NCI-H146 treated with DMSO at 0.1 percent for 48 hours (cell line): ENCODE results near the gene PTPRE.
"Not testable (repeated sequence)": the region's sequence is repeated elsewhere in the genome, so short reads cannot be mapped to it uniquely, and the experiment has no call there.

Experiments
- DNase-seq: peaks from one replicate; lab custom pipeline; 2025; ENCODE audit not compliant: unreplicated experiment; lab: John Stamatoyannopoulos, UW

The PTPRE gene

GRCh38 chr10:128087146-128087883 is 180.4 kb downstream of the PTPRE start:
- no peak for DNase-seq

DNA sequence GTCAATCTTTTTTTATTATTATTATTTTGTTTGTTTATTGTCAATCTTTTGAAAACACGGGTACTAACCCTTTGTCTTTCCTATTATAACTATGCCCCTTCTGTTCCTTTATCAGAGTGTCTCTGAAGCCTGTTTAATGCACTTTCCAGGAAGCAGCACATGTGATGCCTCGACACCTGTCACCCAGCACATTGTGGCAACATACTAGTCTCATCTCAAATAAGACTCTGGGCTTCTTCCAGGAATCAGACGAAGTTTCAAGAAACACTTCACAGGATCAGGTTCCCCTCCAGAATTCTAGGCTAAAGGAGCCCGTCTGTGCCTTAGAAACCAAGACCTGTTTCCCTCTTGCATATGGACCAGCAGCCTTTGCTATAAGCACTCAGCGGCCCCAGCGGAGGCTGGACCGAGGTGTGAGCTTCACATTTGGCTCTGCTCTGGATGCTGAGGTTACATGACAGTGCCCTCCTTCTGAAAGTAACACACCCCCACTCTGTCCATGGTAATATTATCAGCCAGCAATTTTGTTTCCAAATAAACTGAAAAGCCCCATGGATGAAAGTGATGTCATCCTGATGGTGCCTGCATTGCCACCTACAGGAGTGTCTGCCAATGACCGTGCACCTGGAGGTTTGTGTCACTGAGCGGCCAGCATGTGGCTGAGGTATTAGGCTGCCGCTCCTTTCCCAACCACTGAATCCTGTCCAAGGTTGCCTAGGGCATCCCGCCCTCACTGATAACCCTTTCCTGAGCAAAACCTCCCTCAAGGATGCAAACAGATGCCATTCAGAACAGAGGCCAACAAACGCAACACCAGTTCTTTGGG is 181.2 kb downstream of the PTPRE start:
- no peak for DNase-seq

DNA sequence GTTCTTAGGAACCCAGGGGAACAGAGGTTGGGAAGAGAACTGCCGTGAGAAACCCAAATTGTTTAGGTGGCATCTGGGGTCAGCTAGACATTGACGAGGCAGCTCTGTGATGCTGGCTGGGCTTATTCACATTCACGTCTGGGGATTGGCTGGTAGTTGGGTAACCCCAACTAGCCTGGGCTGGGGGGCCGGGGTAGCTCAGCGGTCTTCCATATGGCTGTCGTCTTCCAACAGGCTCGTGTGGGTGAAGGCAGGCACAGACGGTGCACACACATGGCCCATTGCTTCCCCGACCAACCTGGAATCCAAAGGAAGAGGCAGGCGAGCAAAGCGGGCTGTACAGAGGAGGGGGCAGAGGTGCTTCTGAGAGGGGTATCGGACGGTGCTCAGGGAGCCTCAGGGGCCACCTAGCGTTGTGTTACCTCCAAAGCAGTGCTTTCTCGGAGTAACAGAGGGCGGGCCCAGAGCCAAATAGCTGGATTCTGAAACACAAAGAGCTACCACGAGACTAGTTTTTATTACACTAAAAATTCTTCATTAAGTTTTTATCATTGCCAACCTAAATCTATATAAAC is 184.8 kb downstream of the PTPRE start:
- no peak for DNase-seq

- DNase-seq = no peak
Observed at GRCh38 chr10:128092454-128092853, 185.6 kb downstream of the PTPRE start.

- not testable (repeated sequence) for DNase-seq
Observed at GRCh38 chr10:128094596-128094995, 187.7 kb downstream of the PTPRE start.

DNA sequence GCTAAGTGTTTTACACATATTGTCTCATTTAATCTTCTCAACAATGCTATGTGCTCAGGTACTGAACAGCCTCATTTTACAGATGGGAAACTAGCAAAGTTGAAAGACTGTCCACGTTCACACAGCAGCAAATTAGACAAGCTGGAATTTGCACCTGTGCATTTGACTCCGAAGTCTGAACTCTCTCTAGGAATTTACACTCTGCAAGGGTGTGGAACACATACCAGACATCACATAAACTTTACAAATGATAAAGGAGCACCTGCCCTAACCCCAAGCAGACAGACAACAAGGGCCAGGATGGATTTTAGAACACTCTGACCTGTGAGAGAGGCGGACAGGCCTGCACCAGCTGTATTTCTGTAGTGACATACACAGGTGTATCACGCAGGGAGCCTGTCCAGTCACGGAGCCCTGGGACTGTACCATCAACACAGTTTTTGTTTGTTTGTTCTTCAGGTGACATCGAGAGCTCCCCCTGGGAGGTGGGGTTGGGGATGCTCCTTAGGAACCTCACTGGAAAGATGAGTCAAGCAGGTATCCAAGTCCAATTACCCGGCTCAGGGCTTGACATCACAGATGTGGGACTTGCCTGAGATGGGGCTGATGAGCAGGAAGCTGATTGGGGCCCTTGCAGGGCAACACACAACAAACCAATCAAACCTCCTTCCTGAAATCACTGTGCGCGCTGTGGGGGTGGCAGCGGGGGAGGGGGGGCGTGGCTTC is 188.3 kb downstream of the PTPRE start:
- DNase-seq = no peak

DNA sequence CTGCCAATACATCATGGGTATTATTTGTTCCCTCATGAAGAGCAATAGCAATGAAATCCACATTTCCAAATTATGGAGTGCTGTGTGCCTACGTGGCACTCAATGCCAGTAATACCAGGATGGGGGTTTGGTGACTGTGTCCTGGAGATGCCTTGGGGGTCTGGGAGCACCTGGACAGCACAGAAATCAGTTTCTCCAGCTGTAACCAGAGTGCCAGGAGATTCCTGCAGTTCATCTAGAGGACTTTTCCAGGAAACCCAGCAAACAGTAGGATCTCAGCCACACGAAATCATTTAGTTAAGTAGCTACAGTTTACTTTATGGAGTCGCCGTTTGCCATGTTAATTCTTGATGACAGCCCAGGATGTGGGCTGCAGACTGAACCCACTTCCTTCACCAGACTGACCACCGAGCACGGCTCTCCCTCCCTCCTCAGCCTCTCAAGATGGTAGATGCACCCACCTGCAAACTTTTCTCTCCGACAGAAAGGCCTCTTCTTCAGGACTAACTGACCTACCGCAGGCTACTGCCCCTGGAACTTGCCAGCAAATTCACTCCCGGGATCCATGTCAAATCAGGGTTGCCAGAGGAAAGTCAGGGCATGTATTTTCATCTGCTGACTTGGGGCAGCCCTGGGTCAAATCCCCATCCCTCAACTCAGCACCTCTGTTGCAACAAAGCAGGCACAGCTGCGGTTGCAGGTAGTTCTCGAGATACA is 189.0 kb downstream of the PTPRE start:
- no peak for DNase-seq

- DNase-seq = no peak
Observed at GRCh38 chr10:128096486-128097199, 189.7 kb downstream of the PTPRE start.

GRCh38 chr10:128097783-128098182 is 190.9 kb downstream of the PTPRE start:
- no peak for DNase-seq

DNA sequence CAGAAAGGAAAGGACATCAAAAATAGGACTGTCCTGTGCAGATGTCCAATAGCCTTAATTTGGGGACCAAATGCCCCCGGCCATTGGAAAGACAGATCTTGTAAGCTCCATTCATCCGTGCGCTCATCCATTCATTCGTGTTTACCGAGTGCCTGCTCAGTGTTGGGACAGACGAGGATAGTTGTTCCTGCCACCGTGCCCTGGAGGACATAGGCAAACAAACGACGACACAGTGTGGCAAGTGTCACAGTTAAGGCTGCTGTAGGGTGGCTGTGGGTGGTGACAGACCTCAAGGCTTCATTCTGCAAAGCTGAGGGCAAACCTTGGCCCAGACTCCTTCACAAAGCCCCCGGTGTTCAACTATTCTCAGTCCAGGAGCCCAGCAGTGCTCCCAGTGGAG is 191.7 kb downstream of the PTPRE start:
- DNase-seq = no peak

DNA sequence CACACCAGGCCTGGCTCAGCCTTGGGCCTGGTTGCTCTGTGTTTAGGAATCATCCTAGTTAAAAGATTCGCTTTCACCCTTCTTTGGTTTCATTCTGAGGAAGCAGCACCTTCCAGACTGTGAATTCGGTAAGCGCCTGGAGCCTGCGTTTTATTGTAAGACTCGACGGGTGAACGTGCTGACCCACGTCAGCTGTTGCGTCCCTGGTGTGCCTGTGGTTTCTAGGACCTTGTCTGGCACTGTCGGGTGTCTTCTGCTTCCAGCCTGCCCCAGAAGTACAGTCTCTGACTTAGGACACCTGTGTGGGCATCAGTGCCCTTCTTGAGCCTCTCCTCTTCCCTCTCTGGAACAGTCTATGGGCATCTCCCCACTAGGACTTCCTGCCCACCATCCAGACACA is 193.0 kb downstream of the PTPRE start:
- no peak for DNase-seq

GRCh38 chr10:128101901-128102300 is 195.0 kb downstream of the PTPRE start:
- DNase-seq = no peak

- no peak for DNase-seq
Observed at GRCh38 chr10:128102480-128103228, 195.8 kb downstream of the PTPRE start.

DNA sequence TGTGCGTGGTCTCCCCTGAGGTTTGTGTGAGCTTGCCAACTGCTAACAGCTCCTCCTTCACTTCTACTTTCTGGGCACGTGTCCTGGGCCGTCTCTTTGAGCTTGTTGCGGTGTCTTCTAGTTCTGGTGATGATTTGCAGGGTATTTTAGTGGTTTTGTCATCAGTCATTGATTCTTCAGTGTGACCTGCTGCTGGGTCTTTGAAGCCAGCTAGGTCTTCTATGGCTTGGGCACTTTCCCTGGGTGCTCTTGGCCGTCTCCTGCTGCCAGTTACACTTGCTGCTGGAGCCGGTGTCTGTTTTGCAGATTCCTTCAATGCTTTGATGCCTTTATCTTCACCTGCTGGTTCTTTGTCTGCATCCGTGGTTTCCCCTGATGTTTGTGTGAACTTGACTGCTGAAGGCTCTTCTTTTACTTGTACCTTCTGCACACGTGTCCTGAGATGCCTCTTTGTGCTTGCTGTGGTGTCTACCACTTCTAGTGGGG is 196.4 kb downstream of the PTPRE start:
- no peak for DNase-seq

DNA sequence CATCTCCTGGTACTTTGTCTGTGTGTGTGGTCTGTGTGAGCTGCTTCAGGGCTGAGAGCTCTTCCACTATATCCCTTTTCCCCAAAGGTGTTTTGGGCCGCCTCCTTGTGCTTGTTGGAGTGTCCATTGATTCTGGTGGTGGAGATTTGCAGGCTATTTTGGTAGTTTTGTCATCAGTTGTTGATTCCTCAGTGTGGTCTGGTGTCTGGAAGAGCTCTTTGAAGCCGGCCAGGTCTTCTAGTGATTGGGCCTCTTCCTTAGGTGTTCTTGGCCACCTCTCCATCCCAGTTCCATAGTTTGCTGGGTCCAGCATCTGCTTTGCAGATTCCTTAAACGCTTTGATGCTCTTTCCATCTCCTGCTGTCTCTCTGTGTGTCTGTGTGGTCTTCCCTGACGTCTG is 198.5 kb downstream of the PTPRE start:
- DNase-seq = no peak

DNA sequence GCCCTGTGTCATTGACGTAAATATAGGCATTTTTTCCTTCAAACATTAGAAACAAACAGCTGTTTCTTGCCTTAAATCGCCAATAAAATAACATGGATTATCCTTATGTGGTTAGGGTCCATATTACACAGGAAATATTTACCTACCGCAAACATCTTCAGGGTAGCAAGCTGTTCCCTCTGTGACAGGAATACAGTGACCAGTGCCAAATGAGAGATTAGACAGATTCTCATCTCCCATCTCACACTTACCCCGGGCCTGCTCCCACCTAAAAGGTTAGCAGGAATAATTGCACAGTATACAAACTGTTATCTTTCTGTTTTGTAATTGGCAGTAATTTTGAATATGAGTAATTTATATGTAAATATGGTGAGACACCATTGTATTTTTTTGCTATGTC is 202.8 kb downstream of the PTPRE start:
- DNase-seq = peak; percentile 29

- DNase-seq = no peak
Observed at GRCh38 chr10:128110339-128110738, 203.4 kb downstream of the PTPRE start.

DNA sequence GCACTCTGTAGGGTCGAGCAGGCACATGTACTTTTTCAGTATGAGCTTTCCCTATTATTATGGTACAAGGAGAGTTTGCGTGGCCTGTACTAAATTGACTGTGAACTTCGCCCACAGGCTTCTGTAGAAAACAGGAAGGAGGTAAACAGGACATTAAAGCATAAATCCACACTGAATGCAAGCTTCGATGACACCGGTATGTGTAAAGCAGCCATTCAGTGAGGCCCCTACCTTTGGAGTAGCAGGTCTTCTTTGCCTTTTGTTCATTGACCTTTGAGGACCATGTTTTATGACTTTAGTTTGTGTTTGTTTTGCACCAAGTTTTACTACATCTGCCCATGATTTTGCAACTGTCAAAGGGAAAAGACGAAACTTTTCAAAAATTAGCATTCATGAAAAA is 204.8 kb downstream of the PTPRE start:
- DNase-seq = no peak

DNA sequence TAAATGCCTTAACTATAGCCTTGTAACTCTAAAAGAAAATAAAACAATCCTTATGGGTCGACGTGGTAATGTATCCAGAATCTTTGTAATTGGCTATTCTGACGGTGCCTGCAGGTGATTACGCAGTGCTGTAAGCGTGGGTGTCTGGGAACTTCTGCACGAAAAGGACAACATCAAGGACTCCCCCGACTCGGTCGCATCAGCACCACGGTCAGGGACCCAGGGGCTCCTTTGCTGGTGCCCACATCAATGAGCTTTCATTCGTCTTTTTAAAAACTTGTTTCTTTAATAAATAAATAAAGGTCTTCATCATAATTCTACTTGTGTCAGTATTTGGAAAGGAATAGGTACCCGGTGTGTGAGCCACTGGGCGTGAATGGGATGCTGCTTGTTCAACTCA is 206.1 kb downstream of the PTPRE start:
- no peak for DNase-seq
